H1 (cell line): ENCODE measurements around the gene CD14. TPM values are rescaled to one million over a fixed set of nuclear protein-coding genes. Genes with fewer than 3 reads are reported as not detected.
A peak's percentile ranks its signal among the peaks of the same experiment; 100 is the strongest.
"Not testable (repeated sequence)": the region's sequence is repeated elsewhere in the genome, so short reads cannot be mapped to it uniquely, and the experiment has no call there.

Experiments
- CTCF ChIA-PET: fragments of 300-600 bp; sonication (Branson Sonifier 250); formaldehyde crosslinking; loops from one replicate; lab custom pipeline; 2021; ENCODE audit not compliant: partially characterized antibody; lab: Charles Lee
- POLR2A ChIA-PET: fragments of 300-600 bp; sonication (Branson Sonifier 250); formaldehyde crosslinking; loops from one replicate; lab custom pipeline; 2021; ENCODE audit warnings: inconsistent platforms; ENCODE audit not compliant: partially characterized antibody; lab: Charles Lee
- DNase-seq, 2 experiments: peaks; one replicate each; pipeline versions ENCODE4 v3.0.0 to v3.0.0-alpha.2; 2010 to 2022; ENCODE audit warnings: low spot score in 2 of 2, low read depth in 1 of 2, mixed read lengths in 1 of 2
- FAIRE-seq: peaks from 2 replicates; lab custom pipeline; 2011; peaks lifted over from hg19 to GRCh38; lab: Jason Lieb, UNC
- H2AFZ ChIP-seq: 2 replicates; pipeline ENCODE4 v1.8.1; 2012; ENCODE audit warnings: low read length, inconsistent platforms
- H2AK5ac ChIP-seq: 2 replicates; pipeline ENCODE4 v1.6.1; 2013; ENCODE audit warnings: low read depth, low read length
- H2BK120ac ChIP-seq: replicated peaks from 2 replicates; pipeline ENCODE3; 2013; ENCODE audit warnings: low read depth, low read length, inconsistent platforms
- H2BK12ac ChIP-seq: 2 replicates; pipeline ENCODE4 v1.6.1; 2013; ENCODE audit warnings: low read depth, low read length
- H2BK15ac ChIP-seq: 2 replicates; pipeline ENCODE4 v1.6.1; 2013; ENCODE audit warnings: low read length
- H2BK20ac ChIP-seq: 2 replicates; pipeline ENCODE4 v1.6.1; 2013; ENCODE audit warnings: low read length
- H2BK5ac ChIP-seq: 2 replicates; pipeline ENCODE4 v1.6.1; 2013; ENCODE audit warnings: low read depth, low read length
- H3K14ac ChIP-seq: 2 replicates; pipeline ENCODE4 v1.6.1; 2013; ENCODE audit warnings: inconsistent platforms; ENCODE audit not compliant: insufficient read length
- H3K18ac ChIP-seq: 2 replicates; pipeline ENCODE4 v1.6.1; 2013; ENCODE audit warnings: low read length; ENCODE audit errors: extremely low read depth
- H3K23ac ChIP-seq: 2 replicates; pipeline ENCODE4 v1.6.1; 2013; ENCODE audit warnings: inconsistent platforms; ENCODE audit not compliant: insufficient read length
- H3K23me2 ChIP-seq: 2 replicates; pipeline ENCODE4 v1.6.1; 2013; ENCODE audit warnings: low read depth, low read length
- H3K27ac ChIP-seq: 2 replicates; pipeline ENCODE4 v1.6.1; 2011; ENCODE audit warnings: low read depth, low read length, inconsistent platforms
- H3K27me3 ChIP-seq, 4 experiments: replicated peaks in 1 of 4; 1 replicate in 1 of 4; 2 replicates in 3 of 4; pipeline versions ENCODE4 v1.6.1 to v1.8.1; 2011 to 2013; ENCODE audit warnings: low read length in 3 of 4, mild to moderate bottlenecking in 3 of 4, inconsistent platforms in 2 of 4, mixed read lengths in 2 of 4, moderate library complexity in 1 of 4; ENCODE audit not compliant: control insufficient read depth in 3 of 4, insufficient read depth in 3 of 4; ENCODE audit errors: extremely low read depth in 1 of 4
- H3K36me3 ChIP-seq, 4 experiments: 2 replicates each; pipeline versions ENCODE4 v1.6.1 to v1.8.1; 2011 to 2013; ENCODE audit warnings: mild to moderate bottlenecking in 4 of 4, low read length in 3 of 4, moderate library complexity in 2 of 4, control low read depth in 1 of 4, inconsistent platforms in 1 of 4; ENCODE audit not compliant: insufficient read depth in 4 of 4, control insufficient read depth in 2 of 4
- H3K4ac ChIP-seq: replicated peaks from 2 replicates; pipeline ENCODE3; 2013; ENCODE audit warnings: low read length, low read depth, mixed read lengths, inconsistent platforms; ENCODE audit not compliant: insufficient read length
- H3K4me1 ChIP-seq, 4 experiments: replicated peaks in 1 of 4; 1 replicate in 1 of 4; 2 replicates in 3 of 4; pipeline versions ENCODE4 v1.6.1 to v1.8.1; 2011 to 2013; ENCODE audit warnings: low read length in 3 of 4, inconsistent platforms in 2 of 4, mixed read lengths in 1 of 4; ENCODE audit not compliant: insufficient read depth in 4 of 4, control insufficient read depth in 3 of 4
- H3K4me2 ChIP-seq, 2 experiments: 2 replicates each; pipeline versions ENCODE4 v1.6.1 to v1.8.1; 2011 to 2013; ENCODE audit warnings: low read depth in 2 of 2, low read length in 2 of 2, control low read depth in 1 of 2, inconsistent platforms in 1 of 2, mild to moderate bottlenecking in 1 of 2; ENCODE audit not compliant: insufficient read depth in 1 of 2
- H3K4me3 ChIP-seq, 4 experiments: fragments of 200-600, 300-600 bp in 1 of 4; sonication (generic), shearing (Covaris generic), sonication (Bioruptor Twin) in 1 of 4; 2 replicates each; pipeline versions ENCODE4 v1.5.1 to v1.8.1; 2011 to 2016; ENCODE audit warnings: low read length in 4 of 4, low read depth in 3 of 4, control low read depth in 2 of 4, inconsistent platforms in 2 of 4, mild to moderate bottlenecking in 2 of 4, mixed read lengths in 1 of 4, moderate library complexity in 1 of 4; ENCODE audit not compliant: insufficient read depth in 2 of 4; ENCODE audit errors: extremely low read depth in 1 of 4
- H3K56ac ChIP-seq: replicated peaks from 2 replicates; pipeline ENCODE3; 2013; ENCODE audit warnings: low read depth, mild to moderate bottlenecking, mixed read lengths, low read length, inconsistent platforms; ENCODE audit not compliant: insufficient read length
- H3K79me1 ChIP-seq: 2 replicates; pipeline ENCODE4 v1.6.1; 2013; ENCODE audit warnings: low read depth, low read length, control low read depth
- H3K79me2 ChIP-seq, 2 experiments: 2 replicates each; pipeline versions ENCODE4 v1.6.1 to v1.8.1; 2012 to 2013; ENCODE audit warnings: low read length in 2 of 2, mild to moderate bottlenecking in 2 of 2, inconsistent platforms in 1 of 2; ENCODE audit not compliant: insufficient read depth in 2 of 2, control insufficient read depth in 1 of 2
- H3K9ac ChIP-seq, 4 experiments: replicated peaks in 1 of 4; 1 replicate in 1 of 4; 2 replicates in 3 of 4; pipeline versions ENCODE4 v1.6.1 to v1.8.1; 2011 to 2013; ENCODE audit warnings: low read depth in 3 of 4, low read length in 3 of 4, control low read depth in 2 of 4, mild to moderate bottlenecking in 2 of 4, moderate library complexity in 2 of 4, inconsistent platforms in 1 of 4; ENCODE audit errors: extremely low read depth in 1 of 4
- H3K9me3 ChIP-seq, 2 experiments: 2 replicates each; pipeline versions ENCODE4 v1.6.1 to v1.8.1; 2012 to 2013; ENCODE audit warnings: mild to moderate bottlenecking in 2 of 2, moderate library complexity in 2 of 2, control low read depth in 1 of 2, inconsistent platforms in 1 of 2, low read depth in 1 of 2, low read length in 1 of 2, mixed read lengths in 1 of 2; ENCODE audit not compliant: insufficient read depth in 2 of 2
- H4K20me1 ChIP-seq, 2 experiments: replicated peaks in 1 of 2; 2 replicates each; pipeline versions ENCODE3 to v1.8.1; 2011 to 2013; ENCODE audit warnings: inconsistent platforms in 2 of 2, low read length in 2 of 2, mild to moderate bottlenecking in 1 of 2; ENCODE audit not compliant: insufficient read depth in 2 of 2, control insufficient read depth in 1 of 2
- H4K5ac ChIP-seq: 2 replicates; pipeline ENCODE4 v1.6.1; 2013; ENCODE audit warnings: low read length, low read depth, mixed read lengths, inconsistent platforms; ENCODE audit not compliant: insufficient read length
- H4K8ac ChIP-seq: 2 replicates; pipeline ENCODE4 v1.8.0; 2013; ENCODE audit warnings: mild to moderate bottlenecking, moderate library complexity, low read length, inconsistent platforms; ENCODE audit not compliant: insufficient read depth; ENCODE audit errors: extremely low read depth
- H4K91ac ChIP-seq: replicated peaks from 2 replicates; pipeline ENCODE3; 2013; ENCODE audit warnings: low read length, mixed read lengths, inconsistent platforms; ENCODE audit not compliant: insufficient read length
- HDAC2 ChIP-seq, 2 experiments: fragments of 300-600 bp in 1 of 2; sonication (generic) in 1 of 2; IDR thresholded peaks; 2 replicates each; pipeline ENCODE4 v1.6.1; 2011 to 2012; ENCODE audit warnings: low read depth in 2 of 2, low read length in 2 of 2, mild to moderate bottlenecking in 2 of 2, moderate library complexity in 2 of 2, borderline replicate concordance in 1 of 2, inconsistent platforms in 1 of 2
- KDM4A ChIP-seq: IDR thresholded peaks from one replicate; pipeline ENCODE4 v1.7.1; 2012; ENCODE audit warnings: low read depth, mild to moderate bottlenecking, moderate library complexity, low read length, inconsistent platforms; ENCODE audit not compliant: severe bottlenecking
- MAX ChIP-seq: IDR thresholded peaks from 2 replicates; pipeline ENCODE4 v1.6.1; 2012; ENCODE audit warnings: inconsistent platforms
- POLR2AphosphoS5 ChIP-seq: IDR thresholded peaks from 2 replicates; pipeline ENCODE4 v1.6.1; 2011; ENCODE audit warnings: low read depth, low read length
- RBBP5 ChIP-seq: IDR thresholded peaks from 2 replicates; pipeline ENCODE4 v1.7.1; 2012; ENCODE audit warnings: low read depth, mild to moderate bottlenecking, inconsistent platforms, low read length, moderate library complexity, borderline replicate concordance
- SP4 ChIP-seq: IDR thresholded peaks from 2 replicates; pipeline ENCODE4 v1.6.1; 2012; ENCODE audit warnings: low read length, inconsistent platforms
- YY1 ChIP-seq: IDR thresholded peaks from 2 replicates; pipeline ENCODE4 v1.6.1; 2011; ENCODE audit warnings: low read depth, mild to moderate bottlenecking, low read length
- WGBS, 2 experiments: shearing (Covaris generic) in 1 of 2; methylation state at CpG; one replicate each; pipeline versions ENCODE4 v1.1.6 to v1.1.7; 2013 to 2015; ENCODE audit warnings: low lambda C conversion rate in 2 of 2, mixed read lengths in 2 of 2, inconsistent platforms in 1 of 2, low coverage in 1 of 2, missing lambda C conversion rate in 1 of 2; ENCODE audit not compliant: insufficient replicate concordance in 2 of 2, insufficient coverage in 1 of 2, insufficient read length in 1 of 2; ENCODE audit errors: extremely low coverage in 1 of 2, missing lambda C conversion rate in 1 of 2; 5-methylcytosine and 5-hydroxymethylcytosine counted together
- polyA plus RNA-seq, 7 experiments: library from polyadenylated mRNA; depleted of rRNA in 3 of 7; stranded (reverse) in 5 of 7; unstranded in 2 of 7; fragments of >200 nt in 5 of 7; fragments of 200-250 nt in 2 of 7; gene quantifications; 1 replicate in 5 of 7; 2 replicates in 1 of 7; 4 replicates in 1 of 7; pipeline versions ENCODE4 v1.2.1 to v1.2.3, GENCODE V29; 2011 to 2013; ENCODE audit warnings: missing spikeins in 2 of 7, mixed read lengths in 2 of 7
- total RNA-seq: library from RNA; stranded (reverse); fragmentation: NEBNext Ultra II Directional; extraction: Animal tissue kit (Norgen Biotek cat#: 25700); gene quantifications from 2 replicates; pipeline ENCODE4 v1.2.1, GENCODE V29; 2021

The CD14 gene
- total and polyA plus RNA-seq, 2 of the 8 experiments (the other 6 are each of a cell fraction or from before 2014, with no cell fraction given): 0.15 TPM; not detected in 1

- TF ChIP-seq KDM4A: peak; percentile 94
- no peak for TF ChIP-seq SP4
- peak; percentile 74; the same call in 1 of the 2 replicates for TF ChIP-seq POLR2AphosphoS5
- TF ChIP-seq RBBP5: peak; percentile 72; the same call in 1 of the 2 replicates
- TF ChIP-seq HDAC2 (IDR thresholded peaks at IDR 0.05; ENCODE audit: borderline replicate concordance in 1 of 2, low read depth in 2 of 2, low read length in 2 of 2): peak; percentile 8 to 62; a peak in 1 of 4 replicates
- 0 out of 2 replicates have a peak, but pooled peaks have one; percentile 37 for TF ChIP-seq YY1
- TF ChIP-seq MAX: peak; percentile 84
Measured at GRCh38 chr5:140639148-140639981, 6.4 kb upstream of the CD14 start, which contains the start of gene TMCO6 (continued).

GRCh38 chr5:140638898-140639147 is 5.8 kb upstream of the CD14 start:
- H2BK20ac ChIP-seq, FAIRE-seq, H3K9me3 ChIP-seq, H3K56ac ChIP-seq, H3K23me2 ChIP-seq, H3K4ac ChIP-seq, H2BK120ac ChIP-seq, H3K27ac ChIP-seq, H3K14ac ChIP-seq, H2AK5ac ChIP-seq, H3K18ac ChIP-seq, H4K91ac ChIP-seq, H3K4me1 ChIP-seq, DNase-seq, H4K20me1 ChIP-seq, H2BK15ac ChIP-seq, H3K9ac ChIP-seq, H3K79me1 ChIP-seq, H2BK5ac ChIP-seq, H3K27me3 ChIP-seq, H3K23ac ChIP-seq, H3K79me2 ChIP-seq: not testable (repeated sequence)
- WGBS, 2 experiments: 72% methylated on average over 9 of the region's 9 CpGs; no CpG with 5 or more reads in 1 of the 2 experiments
- Histone ChIP-seq H3K4me2 (peak overlapping the region; percentile 85 to 100), H4K8ac (0 out of 2 replicates have a peak overlapping the region, but pooled peaks have one; percentile 83), H2AFZ (peak overlapping the region; percentile 96), H4K5ac (peak overlapping the region; percentile 83), H3K36me3 (peaks cover 4 to 21% (median 11%) of the 10 kb centered on the region in 4 experiments; a peak in 7 of 8 replicates), H3K4me3 (peak overlapping the region; percentile 32 to 88 (median 85); a peak in 6 of 8 replicates), H2BK12ac (0 out of 2 replicates have a peak overlapping the region, but pooled peaks have one; percentile 27)
- ChIA-PET CTCF (interaction anchor here (0.7 to 2.7 kb wide), 14 partner anchors 9 to 254 kb away, joined by 3 to 8 read pairs (median 3); partner anchors contain the start of genes HARS1, IK and NDUFA2), POLR2A (interaction anchor here (0.8 to 2.7 kb wide), 8 partner anchors 9 to 92 kb away, joined by 3 to 27 read pairs (median 6); partner anchors contain the start of genes EIF4EBP3, IK, NDUFA2 and SRA1)
